Kidney epithelial cell (primary cell): ENCODE results near the gene OS9. TPM values are rescaled to one million over a fixed set of nuclear protein-coding genes. Genes with fewer than 3 reads are reported as not detected.
A peak's percentile ranks its signal among the peaks of the same experiment; 100 is the strongest.

Experiments
- DNase-seq: peaks from one replicate; pipeline ENCODE4 v3.0.0-alpha.2; 2010; ENCODE audit warnings: low read depth
- H3K27me3 ChIP-seq: 2 replicates; pipeline ENCODE4 v1.6.0; 2011; ENCODE audit warnings: low read length; ENCODE audit not compliant: control insufficient read depth, insufficient read depth
- H3K36me3 ChIP-seq: 2 replicates; pipeline ENCODE4 v1.5.1; 2011; ENCODE audit warnings: low read length; ENCODE audit not compliant: control insufficient read depth, insufficient read depth
- H3K4me3 ChIP-seq: 2 replicates; pipeline ENCODE4 v1.5.1; 2011; ENCODE audit warnings: low read depth, mild to moderate bottlenecking, control low read depth, low read length
- CTCF ChIP-seq: IDR thresholded peaks from 2 replicates; pipeline ENCODE4 v1.5.1; 2011; ENCODE audit warnings: mild to moderate bottlenecking, moderate library complexity, low read length, control low read depth, inconsistent platforms; ENCODE audit not compliant: insufficient read depth, poor library complexity, severe bottlenecking
- total RNA-seq: library from RNA; depleted of rRNA; stranded (reverse); fragments of >200 nt; gene quantifications from 2 replicates; pipeline ENCODE4 v1.2.3, GENCODE V29; 2015

The OS9 gene
- total RNA-seq, 1 donor from 2014 or later: 310 TPM

DNA sequence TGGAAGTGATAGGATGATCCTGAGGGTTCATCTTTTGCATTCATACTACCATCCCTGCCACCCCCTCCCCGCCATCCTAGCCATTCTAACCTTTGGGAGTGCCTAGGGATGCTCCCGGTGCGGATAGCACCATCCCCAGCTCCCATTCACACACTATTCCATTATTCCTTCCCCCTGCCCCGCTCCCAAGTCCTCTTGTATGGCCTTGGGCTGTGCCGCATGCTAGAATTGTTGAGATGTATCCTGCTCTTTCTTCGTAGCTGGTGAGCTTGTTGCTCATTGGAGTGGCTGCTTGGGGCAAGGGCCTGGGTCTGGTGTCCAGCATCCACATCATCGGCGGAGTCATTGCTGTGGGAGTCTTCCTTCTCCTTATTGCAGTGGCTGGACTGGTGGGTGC is 51.6 kb downstream of the OS9 start:
- DNase-seq: no peak

GRCh38 chr12:57746025-57746424 is 52.1 kb downstream of the OS9 start:
- TF ChIP-seq CTCF: no peak
- Histone ChIP-seq H3K36me3 (peaks cover 2% of the 10 kb centered on the region), H3K27me3 (peaks cover 11% of the 10 kb centered on the region), H3K4me3 (no peak overlapping the region)
- DNase-seq: no peak

More for the DNA sequence above, 51.6 kb downstream of the OS9 start:
- Histone ChIP-seq H3K4me3 (peak overlapping the region; percentile 86), H3K27me3 (peaks cover 16% of the 10 kb centered on the region), H3K36me3 (peaks cover 2% of the 10 kb centered on the region)
- TF ChIP-seq CTCF: no peak

- Histone ChIP-seq H3K4me3 (no peak overlapping the region), H3K27me3 (no peaks in the 10 kb centered on the region), H3K36me3 (peaks cover 2% of the 10 kb centered on the region)
- DNase-seq: no peak
- no peak for TF ChIP-seq CTCF
These were observed 55.1 kb downstream of the OS9 start for GRCh38 chr12:57749061-57749460.

GRCh38 chr12:57750561-57751431 is 56.9 kb downstream of the OS9 start:
- no peak for DNase-seq
- TF ChIP-seq CTCF: no peak

GRCh38 chr12:57751432-57751787 is 57.5 kb downstream of the OS9 start:
- Histone ChIP-seq H3K27me3 (no peaks in the 10 kb centered on the region), H3K4me3 (peak overlapping the region; percentile 72), H3K36me3 (peaks cover 2% of the 10 kb centered on the region)
- no peak for DNase-seq
- no peak for TF ChIP-seq CTCF

More at GRCh38 chr12:57750561-57751431, 56.9 kb downstream of the OS9 start:
- Histone ChIP-seq H3K36me3 (peaks cover 2% of the 10 kb centered on the region), H3K27me3 (no peaks in the 10 kb centered on the region), H3K4me3 (peak overlapping the region; percentile 72)
